ENCODE data around the gene UBXN10.
A peak's percentile ranks its signal among the peaks of the same experiment; 100 is the strongest.
"Not testable (repeated sequence)": the region's sequence is repeated elsewhere in the genome, so short reads cannot be mapped to it uniquely, and the experiment has no call there.

Gene UBXN10

GRCh38 chr1:20212685-20213331 lies 26.9 kb downstream of the UBXN10 start:
- peak; percentile 64 for DNase-seq (ENCODE audit: low spot score)
- TF ChIP-seq, protein P1, sequence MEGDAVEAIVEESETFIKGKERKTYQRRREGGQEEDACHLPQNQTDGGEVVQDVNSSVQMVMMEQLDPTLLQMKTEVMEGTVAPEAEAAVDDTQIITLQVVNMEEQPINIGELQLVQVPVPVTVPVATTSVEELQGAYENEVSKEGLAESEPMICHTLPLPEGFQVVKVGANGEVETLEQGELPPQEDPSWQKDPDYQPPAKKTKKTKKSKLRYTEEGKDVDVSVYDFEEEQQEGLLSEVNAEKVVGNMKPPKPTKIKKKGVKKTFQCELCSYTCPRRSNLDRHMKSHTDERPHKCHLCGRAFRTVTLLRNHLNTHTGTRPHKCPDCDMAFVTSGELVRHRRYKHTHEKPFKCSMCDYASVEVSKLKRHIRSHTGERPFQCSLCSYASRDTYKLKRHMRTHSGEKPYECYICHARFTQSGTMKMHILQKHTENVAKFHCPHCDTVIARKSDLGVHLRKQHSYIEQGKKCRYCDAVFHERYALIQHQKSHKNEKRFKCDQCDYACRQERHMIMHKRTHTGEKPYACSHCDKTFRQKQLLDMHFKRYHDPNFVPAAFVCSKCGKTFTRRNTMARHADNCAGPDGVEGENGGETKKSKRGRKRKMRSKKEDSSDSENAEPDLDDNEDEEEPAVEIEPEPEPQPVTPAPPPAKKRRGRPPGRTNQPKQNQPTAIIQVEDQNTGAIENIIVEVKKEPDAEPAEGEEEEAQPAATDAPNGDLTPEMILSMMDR (IDR thresholded peaks at IDR 0.05; ENCODE audit: extremely low read depth, missing control alignments) = no peak

GRCh38 chr1:20215716-20216115 lies 29.8 kb downstream of the UBXN10 start:
- no peak for DNase-seq (ENCODE audit: low spot score)
- TF ChIP-seq, protein P1 (IDR thresholded peaks at IDR 0.05; ENCODE audit: extremely low read depth, missing control alignments) = no peak

GRCh38 chr1:20216574-20216973 lies 30.7 kb downstream of the UBXN10 start:
- DNase-seq (ENCODE audit: low spot score) = peak; percentile 67
- TF ChIP-seq, protein P1 (IDR thresholded peaks at IDR 0.05; ENCODE audit: extremely low read depth, missing control alignments) = peak; percentile 24

GRCh38 chr1:20219053-20219452 lies 33.2 kb downstream of the UBXN10 start:
- not testable (repeated sequence) for DNase-seq (ENCODE audit: low spot score)

- no peak for DNase-seq (ENCODE audit: low spot score)
- TF ChIP-seq, protein P1 (IDR thresholded peaks at IDR 0.05; ENCODE audit: extremely low read depth, missing control alignments) = no peak
Observed at GRCh38 chr1:20220036-20220435, 34.1 kb downstream of the UBXN10 start.

GRCh38 chr1:20223106-20223505 lies 37.2 kb downstream of the UBXN10 start:
- TF ChIP-seq, protein P1 (IDR thresholded peaks at IDR 0.05; ENCODE audit: extremely low read depth, missing control alignments) = no peak
- no peak for DNase-seq (ENCODE audit: low spot score)

- TF ChIP-seq, protein P1 (IDR thresholded peaks at IDR 0.05; ENCODE audit: extremely low read depth, missing control alignments) = no peak
- DNase-seq (ENCODE audit: low spot score) = no peak
Observed at GRCh38 chr1:20223551-20224419, 37.9 kb downstream of the UBXN10 start.

All from GM20000 (cell line).